ENCODE measurements around the gene FAM9C. TPM values are rescaled to one million over a fixed set of nuclear protein-coding genes. Genes with fewer than 3 reads are reported as not detected.
"Not testable (repeated sequence)": the region's sequence is repeated elsewhere in the genome, so short reads cannot be mapped to it uniquely, and the experiment has no call there.

FAM9C gene
- total RNA-seq, 4 donors from 2014 or later: not detected

GRCh38 chrX:13064599-13065143, 20.3 kb upstream of the FAM9C start:
- TF ChIP-seq CTCF (IDR thresholded peaks at IDR 0.05): no peak
- DNase-seq (ENCODE audit: low spot score) (no peak), ATAC-seq (ENCODE audit: low FRiP score) (no peak)

- ATAC-seq (ENCODE audit: low FRiP score): not testable (repeated sequence)
These were observed 18.7 kb upstream of the FAM9C start for GRCh38 chrX:13063124-13063523.

GRCh38 chrX:13062331-13062730, 17.9 kb upstream of the FAM9C start:
- not testable (repeated sequence) for ATAC-seq (ENCODE audit: low FRiP score)

More at GRCh38 chrX:13063124-13063523, 18.7 kb upstream of the FAM9C start:
- not testable (repeated sequence) for DNase-seq (ENCODE audit: low spot score)

GRCh38 chrX:13061215-13061708, 16.8 kb upstream of the FAM9C start:
- DNase-seq (ENCODE audit: low spot score); ATAC-seq (ENCODE audit: low FRiP score): not testable (repeated sequence)

More at GRCh38 chrX:13062331-13062730, 17.9 kb upstream of the FAM9C start:
- DNase-seq (ENCODE audit: low spot score): not testable (repeated sequence)

GRCh38 chrX:13059637-13060499, 15.4 kb upstream of the FAM9C start:
- ATAC-seq (ENCODE audit: low FRiP score) (peak; percentile 52), DNase-seq (ENCODE audit: low spot score) (no peak)
- TF ChIP-seq CTCF (IDR thresholded peaks at IDR 0.05): no peak

GRCh38 chrX:13055486-13055885, 11.1 kb upstream of the FAM9C start:
- ATAC-seq (ENCODE audit: low FRiP score) (no peak), DNase-seq (ENCODE audit: low spot score) (no peak)
- TF ChIP-seq CTCF (IDR thresholded peaks at IDR 0.05): no peak

GRCh38 chrX:13053171-13053570, 8.8 kb upstream of the FAM9C start:
- DNase-seq (ENCODE audit: low spot score): no peak
- no peak for ATAC-seq (ENCODE audit: low FRiP score)
- no peak for TF ChIP-seq CTCF (IDR thresholded peaks at IDR 0.05)

GRCh38 chrX:13051529-13052172, 7.2 kb upstream of the FAM9C start:
- ATAC-seq (ENCODE audit: low FRiP score) (no peak), DNase-seq (ENCODE audit: low spot score) (no peak)
- TF ChIP-seq CTCF (IDR thresholded peaks at IDR 0.05): no peak
